Hepatocyte (in vitro differentiated cells): Measurements from ENCODE around the gene RAD51AP1.

Source experiments
- CTCF ChIP-seq: fragments of 200-600 bp; sonication (generic); IDR thresholded peaks from 2 replicates; pipeline ENCODE4 v1.5.1; 2016; ENCODE audit warnings: antibody characterized with exemption, mild to moderate bottlenecking; ENCODE audit not compliant: poor library complexity
- EZH2 ChIP-seq: fragments of 200-600 bp; sonication (generic); IDR thresholded peaks from 2 replicates; pipeline ENCODE4 v1.6.1; 2016; ENCODE audit warnings: antibody characterized with exemption, mild to moderate bottlenecking, borderline replicate concordance
- EZH2phosphoT487 ChIP-seq: fragments of 200-600 bp; sonication (generic); IDR thresholded peaks from one replicate; pipeline ENCODE4 v1.6.1; 2018; ENCODE audit warnings: antibody characterized with exemption, mild to moderate bottlenecking, low read depth, moderate library complexity; ENCODE audit not compliant: unreplicated experiment, severe bottlenecking

- no peak for TF ChIP-seq EZH2phosphoT487
- no peak for TF ChIP-seq CTCF
- TF ChIP-seq EZH2: no peak
Measured at GRCh38 chr12:4558171-4558570, 19.5 kb downstream of the RAD51AP1 start.
